Measurements from ENCODE around the gene EPB42. TPM values are rescaled to one million over a fixed set of nuclear protein-coding genes. Genes with fewer than 3 reads are reported as not detected.
"Not testable (repeated sequence)": the region's sequence is repeated elsewhere in the genome, so short reads cannot be mapped to it uniquely, and the experiment has no call there.

EPB42 gene
- total and polyA plus RNA-seq, 8 donors, result 1.3 TPM; not detected in 7

DNA sequence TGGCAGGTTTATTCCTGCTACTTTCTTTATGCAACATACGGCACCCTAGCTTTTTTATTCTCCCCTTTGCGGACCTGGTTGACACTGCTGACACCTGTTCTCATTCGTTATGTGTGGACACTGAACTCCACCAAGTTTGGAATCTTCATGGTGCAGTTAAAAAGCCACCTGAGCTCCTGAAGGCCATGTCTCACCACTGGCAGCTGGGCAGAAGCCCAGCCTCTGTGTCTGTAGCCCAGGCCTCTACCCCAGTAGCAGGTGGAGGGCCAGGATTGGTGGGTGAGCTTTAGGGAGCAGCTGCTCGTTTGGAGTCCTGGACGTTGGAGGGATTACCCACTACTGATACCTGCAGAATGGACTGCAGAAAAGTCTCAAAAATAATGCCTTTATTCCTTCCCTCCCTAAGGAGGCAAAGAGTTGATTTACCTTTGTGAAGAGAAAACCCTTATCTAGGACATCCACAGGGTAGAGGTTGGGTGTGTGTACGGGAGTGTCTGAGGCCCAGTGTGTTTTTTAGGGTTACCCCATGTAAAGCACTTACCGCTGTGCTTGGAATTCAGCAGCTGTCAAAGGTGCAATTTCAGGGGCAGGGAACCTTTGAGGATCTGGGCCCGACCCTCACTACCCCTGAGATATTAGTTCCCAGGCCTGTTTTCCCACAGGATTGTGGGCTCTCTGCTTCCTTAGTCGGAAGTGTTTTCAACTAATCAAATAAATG is 36.3 kb downstream of the EPB42 start:
- 58 to 69% (median 60%) methylated on average over 9 of the region's 9 CpGs for WGBS, 5 donors
- TF ChIP-seq POLR2AphosphoS5 (IDR thresholded peaks at IDR 0.05), result no peak
- TF ChIP-seq EP300 (IDR thresholded peaks at IDR 0.05), result no peak
- TF ChIP-seq POLR2A (IDR thresholded peaks at IDR 0.05), result no peak
- no peak for TF ChIP-seq CTCF (IDR thresholded peaks at IDR 0.05)
- Histone ChIP-seq H3K4me3 (peak overlapping the region; percentile 71 to 93 (median 82)), H3K9me3 (no peaks in the 10 kb centered on the region), H3K4me1 (peaks cover 18 to 71% (median 39%) of the 10 kb centered on the region in 4 donors), H3K36me3 (peaks cover 10 to 31% (median 23%) of the 10 kb centered on the region in 4 donors), H3K27ac (peak overlapping the region; percentile 94 to 98 (median 97)), H3K27me3 (no peaks in the 10 kb centered on the region)
- intact Hi-C loops (cut with DNase I; ENCODE audit: low total_unique reads), result no loop called here
- no peak for DNase-seq

DNA sequence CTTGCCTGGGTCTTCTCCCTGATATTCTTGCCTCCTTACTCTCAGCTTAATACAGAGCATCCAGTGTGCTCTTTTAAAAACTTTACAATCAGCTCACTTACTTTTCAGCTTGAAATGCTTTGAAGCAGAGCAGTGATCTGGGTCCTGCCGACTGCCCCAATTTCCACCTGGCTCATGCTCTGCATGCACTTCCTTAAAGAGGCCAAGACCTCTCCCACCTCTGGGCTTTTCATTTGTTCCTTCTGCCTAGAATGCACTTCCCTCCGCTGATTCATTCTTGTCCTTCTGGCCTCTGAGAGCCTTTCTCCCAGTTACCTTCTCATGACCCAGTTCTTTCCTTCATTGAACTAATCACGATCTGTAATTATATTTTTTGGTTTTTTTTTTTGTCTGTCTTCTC is 37.5 kb downstream of the EPB42 start:
- peaks cover 11 to 35% (median 28%) of the 10 kb centered on the region in 4 donors for H3K36me3 ChIP-seq
- WGBS, 5 donors, result 42 to 69% (median 51%) methylated on average over 3 of the region's 3 CpGs
- no peaks in the 10 kb centered on the region for H3K27me3 ChIP-seq

DNA sequence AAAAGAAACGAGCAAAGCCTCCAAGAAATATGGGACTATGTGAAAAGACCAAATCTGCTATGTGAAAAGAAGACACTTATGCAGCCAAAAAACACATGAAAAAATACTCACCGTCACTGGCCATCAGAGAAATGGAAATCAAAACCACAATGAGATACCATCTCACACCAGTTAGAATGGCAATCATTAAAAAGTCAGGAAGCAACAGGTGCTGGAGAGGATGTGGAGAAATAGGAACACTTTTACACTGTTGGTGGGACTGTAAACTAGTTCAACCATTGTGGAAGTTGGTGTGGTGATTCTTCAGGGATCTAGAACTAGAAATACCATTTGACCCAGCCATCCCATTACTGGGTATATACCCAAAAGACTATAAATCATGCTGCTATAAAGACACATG is 43.7 kb downstream of the EPB42 start:
- H3K9me3 ChIP-seq; DNase-seq; H3K27ac ChIP-seq; H3K4me1 ChIP-seq; H3K27me3 ChIP-seq; intact Hi-C loops (cut with DNase I; ENCODE audit: low total_unique reads); H3K4me3 ChIP-seq: not testable (repeated sequence)
- H3K36me3 ChIP-seq, result peaks cover 11 to 68% (median 65%) of the 10 kb centered on the region in 4 donors
- WGBS, 5 donors, result 97 to 100% (median 98%) methylated on average over 2 of the region's 2 CpGs

More for the DNA sequence above, 37.5 kb downstream of the EPB42 start:
- peak overlapping the region in 4 of 5 donors; percentile 11 to 97 (median 94) for H3K27ac ChIP-seq
- intact Hi-C loops (cut with DNase I; ENCODE audit: low total_unique reads), result no loop called here
- peaks cover 16 to 59% (median 36%) of the 10 kb centered on the region in 4 donors for H3K4me1 ChIP-seq
- TF ChIP-seq POLR2A (IDR thresholded peaks at IDR 0.05), result no peak
- TF ChIP-seq CTCF (IDR thresholded peaks at IDR 0.05), result no peak
- TF ChIP-seq POLR2AphosphoS5 (IDR thresholded peaks at IDR 0.05), result no peak
- TF ChIP-seq EP300 (IDR thresholded peaks at IDR 0.05), result no peak
- H3K4me3 ChIP-seq, result no peak overlapping the region
- H3K9me3 ChIP-seq, result no peaks in the 10 kb centered on the region
- peak in 1 of 2 donors; percentile 30 for DNase-seq

DNA sequence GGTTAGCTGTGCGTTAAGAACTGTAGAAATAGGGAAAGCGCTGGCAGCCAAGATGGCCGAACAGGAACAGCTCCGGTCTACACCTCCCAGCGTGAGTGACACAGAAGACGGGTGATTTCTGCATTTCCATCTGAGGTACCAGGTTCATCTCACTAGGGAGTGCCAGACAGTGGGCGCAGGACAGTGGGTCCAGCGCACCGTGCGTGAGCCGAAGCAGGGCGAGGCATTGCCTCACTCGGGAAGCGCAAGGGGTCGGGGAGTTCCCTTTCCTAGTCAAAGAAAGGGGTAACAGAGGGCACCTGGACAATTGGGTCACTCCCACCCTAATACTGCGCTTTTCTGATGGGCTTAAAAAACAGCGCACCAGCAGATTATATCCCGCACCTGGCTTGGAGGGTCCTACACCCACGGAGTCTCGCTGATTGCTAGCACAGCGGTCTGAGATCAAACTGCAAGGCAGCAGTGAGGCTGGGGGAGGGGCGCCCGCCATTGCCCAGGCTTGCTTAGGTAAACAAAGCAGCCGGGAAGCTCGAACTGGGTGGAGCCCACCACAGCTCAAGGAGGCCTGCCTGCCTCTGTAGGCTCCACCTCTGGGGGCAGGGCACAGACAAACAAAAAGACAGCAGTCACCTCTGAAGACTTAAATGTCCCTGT is 45.0 kb downstream of the EPB42 start:
- peaks cover 17 to 77% (median 71%) of the 10 kb centered on the region in 4 donors for H3K36me3 ChIP-seq
- intact Hi-C loops (cut with DNase I; ENCODE audit: low total_unique reads); H3K4me1 ChIP-seq: not testable (repeated sequence)

GRCh38 chr15:43169888-43170287 is 50.9 kb downstream of the EPB42 start:
- Histone ChIP-seq H3K9me3 (no peaks in the 10 kb centered on the region), H3K27me3 (no peaks in the 10 kb centered on the region), H3K36me3 (peaks cover 16 to 80% (median 75%) of the 10 kb centered on the region in 4 donors), H3K4me1 (peaks cover 0 to 18% (median 9%) of the 10 kb centered on the region in 4 donors), H3K4me3 (no peak overlapping the region), H3K27ac (no peak overlapping the region)
- no peak for DNase-seq
- TF ChIP-seq POLR2A (IDR thresholded peaks at IDR 0.05) (no peak), POLR2AphosphoS5 (IDR thresholded peaks at IDR 0.05) (no peak), CTCF (IDR thresholded peaks at IDR 0.05) (no peak), EP300 (IDR thresholded peaks at IDR 0.05) (no peak)
- WGBS, 5 donors, result 73 to 84% (median 77%) methylated on average over 4 of the region's 4 CpGs
- intact Hi-C loops (cut with DNase I; ENCODE audit: low total_unique reads), result no loop called here

More for the DNA sequence above, 45.0 kb downstream of the EPB42 start:
- H3K27me3 ChIP-seq, H3K9me3 ChIP-seq, H3K27ac ChIP-seq, H3K4me3 ChIP-seq, DNase-seq: not testable (repeated sequence)
- 92 to 97% (median 96%) methylated on average over 21 to 25 of the region's 25 CpGs for WGBS, 5 donors

Data from stomach (tissue), 9 donors.